Colonic mucosa (tissue), 4 donors: ENCODE results near the gene CALML6. TPM values are rescaled to one million over a fixed set of nuclear protein-coding genes. Genes with fewer than 3 reads are reported as not detected.

Source experiments
- DNase-seq: peaks from one replicate; pipeline ENCODE4 v3.0.0-alpha.2; 2020
- H3K27ac ChIP-seq: fragments of 200-600 bp; one replicate; pipeline ENCODE4 v1.8.0; 2021
- H3K27me3 ChIP-seq: fragments of 200-600 bp; one replicate; pipeline ENCODE4 v1.8.0; 2021
- H3K36me3 ChIP-seq: fragments of 200-600 bp; one replicate; pipeline ENCODE4 v1.8.0; 2021
- H3K4me1 ChIP-seq: fragments of 200-600 bp; one replicate; pipeline ENCODE4 v1.8.0; 2021; ENCODE audit warnings: mild to moderate bottlenecking
- H3K4me3 ChIP-seq: fragments of 200-600 bp; one replicate; pipeline ENCODE4 v1.8.0; 2021
- H3K9ac ChIP-seq, 2 donors: one replicate each; pipeline ENCODE4 v1.7.0; 2013; ENCODE audit warnings: control low read depth in 2 of 2, low read depth in 2 of 2, low read length in 2 of 2
- H3K9me3 ChIP-seq: fragments of 200-600 bp; one replicate; pipeline ENCODE4 v1.8.0; 2021
- CTCF ChIP-seq: fragments of 200-600 bp; IDR thresholded peaks from one replicate; pipeline ENCODE4 v1.8.0; 2022; ENCODE audit warnings: antibody characterized with exemption, mild to moderate bottlenecking
- intact Hi-C: fragments of 100-400 bp; cut with DNase I; formaldehyde crosslinking; loops from one replicate; pipeline ENCODE4 v1.14.1; 2022
- total RNA-seq, 2 donors: library from RNA; stranded (reverse); fragmentation: NEBNext Ultra II Directional in 1 of 2; extraction: Animal tissue kit (Norgen Biotek cat#: 25700) in 1 of 2; gene quantifications; one replicate each; pipeline ENCODE4 v1.2.1, GENCODE V29; 2021
- donor health status: healthy.
- donor health status: DM: no; HTN: no; CAD: no.
- donor health status: DM: no; HTN: no; CAD: no.

Gene CALML6
- total RNA-seq, 2 donors from 2014 or later: 0.17 TPM; not detected in 1

- Histone ChIP-seq H3K27ac (no peak overlapping the region), H3K9me3 (no peaks in the 10 kb centered on the region), H3K4me3 (no peak overlapping the region), H3K4me1 (no peaks in the 10 kb centered on the region), H3K27me3 (no peaks in the 10 kb centered on the region), H3K36me3 (no peaks in the 10 kb centered on the region), H3K9ac (no peak overlapping the region)
- no peak for DNase-seq
- no peak for TF ChIP-seq CTCF
- intact Hi-C loops: no loop called here
These were observed 41.8 kb downstream of the CALML6 start for GRCh38 chr1:1956586-1957532.

GRCh38 chr1:1957533-1957961, 42.5 kb downstream of the CALML6 start:
- Histone ChIP-seq H3K4me3 (no peak overlapping the region), H3K9me3 (no peaks in the 10 kb centered on the region), H3K36me3 (no peaks in the 10 kb centered on the region), H3K27ac (no peak overlapping the region), H3K4me1 (no peaks in the 10 kb centered on the region), H3K27me3 (no peaks in the 10 kb centered on the region), H3K9ac (no peak overlapping the region)
- no peak for TF ChIP-seq CTCF
- DNase-seq: no peak
- intact Hi-C loops: no loop called here

- no peak overlapping the region for H3K27ac ChIP-seq
- H3K27me3 ChIP-seq: no peaks in the 10 kb centered on the region
- no peak overlapping the region for H3K9ac ChIP-seq
- H3K4me1 ChIP-seq: no peaks in the 10 kb centered on the region
- no peak for DNase-seq
- H3K4me3 ChIP-seq: no peak overlapping the region
- intact Hi-C loops: no loop called here
- no peaks in the 10 kb centered on the region for H3K36me3 ChIP-seq
- no peak for TF ChIP-seq CTCF
- H3K9me3 ChIP-seq: no peaks in the 10 kb centered on the region
These were observed 43.0 kb downstream of the CALML6 start for GRCh38 chr1:1958071-1958541.

GRCh38 chr1:1959459-1959839, 44.4 kb downstream of the CALML6 start:
- no peaks in the 10 kb centered on the region for H3K27me3 ChIP-seq
- DNase-seq: no peak

More at GRCh38 chr1:1959459-1959839, 44.4 kb downstream of the CALML6 start:
- Histone ChIP-seq H3K9ac (no peak overlapping the region), H3K4me1 (no peaks in the 10 kb centered on the region), H3K4me3 (no peak overlapping the region), H3K27ac (no peak overlapping the region), H3K36me3 (no peaks in the 10 kb centered on the region), H3K9me3 (no peaks in the 10 kb centered on the region)
- intact Hi-C loops: no loop called here
- no peak for TF ChIP-seq CTCF
